Measurements from ENCODE around the gene COLEC12.
A peak's percentile ranks its signal among the peaks of the same experiment; 100 is the strongest.

Gene COLEC12

GRCh38 chr18:267380-267687, 233.2 kb downstream of the COLEC12 start:
- TF ChIP-seq CREB5 (CRISPR knock-in tag; IDR thresholded peaks at IDR 0.05; ENCODE audit: low read depth) (no peak), ZNF8 (CRISPR knock-in tag; IDR thresholded peaks at IDR 0.05) (no peak)
- peak; percentile 62 for ATAC-seq

All from SK-N-SH treated with all-trans-retinoic acid at 6 μM for 48 hours (cell line).